HCT116 (cell line): ENCODE measurements around the gene CALU. TPM values are rescaled to one million over a fixed set of nuclear protein-coding genes. Genes with fewer than 3 reads are reported as not detected.
A peak's percentile ranks its signal among the peaks of the same experiment; 100 is the strongest.

Experiments
- ATAC-seq: fragments of 200-7000 bp; cut with Tn5 transposase; 2 replicates; pipeline ENCODE4 v1.9.1; 2020; ENCODE audit warnings: mild to moderate bottlenecking, moderate library complexity
- BruUV-seq: library from RNA; stranded (reverse); fragments of 400-500 nt; replicated peaks from 2 replicates; lab custom pipeline; 2021; lab: Mats Ljungman, UMichigan
- CTCF ChIA-PET: fragments of 300-600 bp; sonication (Branson Sonifier 250); formaldehyde crosslinking; loops from one replicate; lab custom pipeline; 2021; ENCODE audit warnings: antibody characterized with exemption; lab: Charles Lee
- POLR2A ChIA-PET: fragments of 300-600, 350-600 bp; sonication (Branson Sonifier 250); formaldehyde crosslinking; loops from one replicate; lab custom pipeline; 2021; ENCODE audit warnings: antibody characterized with exemption; lab: Charles Lee
- RAD21 ChIA-PET, 2 experiments: fragments of 300-600 bp; sonication (Branson Sonifier 250); formaldehyde crosslinking; loops; one replicate each; lab custom pipeline; 2023; ENCODE audit warnings: low total read pairs in 2 of 2; ENCODE audit not compliant: uncharacterized antibody in 2 of 2, unreplicated experiment in 2 of 2, low non-redundant PET in 1 of 2; lab: Charles Lee
- DNase-seq: peaks from one replicate; pipeline ENCODE4 v3.0.0-alpha.2; 2010; ENCODE audit warnings: low read depth, low spot score
- H2AFZ ChIP-seq: fragments of 200-600 bp; shearing (Covaris generic), sonication (generic); 2 replicates; pipeline ENCODE4 v1.6.1; 2017; ENCODE audit warnings: low read depth, mixed run types, mixed read lengths, antibody characterized with exemption, low read length; ENCODE audit not compliant: poor library complexity, severe bottlenecking
- H3K27ac ChIP-seq: 2 replicates; pipeline ENCODE4 v1.5.1; 2012; ENCODE audit warnings: low read depth, low read length
- H3K27me3 ChIP-seq: fragments of 200-600 bp; sonication (generic); 2 replicates; pipeline ENCODE4 v1.6.1; 2016; ENCODE audit warnings: mixed run types, low read length, mixed read lengths; ENCODE audit not compliant: insufficient read depth
- H3K36me3 ChIP-seq, 2 experiments: fragments of 200-500 bp in 1 of 2; fragments of 200-600 bp in 1 of 2; sonication (Bioruptor generic) in 1 of 2; sonication (generic) in 1 of 2; 2 replicates each; pipeline versions ENCODE4 v1.5.1 to v1.6.1; 2014 to 2016; ENCODE audit warnings: low read length in 2 of 2, inconsistent platforms in 1 of 2, mixed read lengths in 1 of 2, mixed run types in 1 of 2; ENCODE audit not compliant: insufficient read depth in 2 of 2, control insufficient read depth in 1 of 2
- H3K4me1 ChIP-seq, 2 experiments: fragments of 200-600 bp in 1 of 2; sonication (generic) in 1 of 2; 2 replicates each; pipeline versions ENCODE4 v1.5.1 to v1.6.1; 2012 to 2017; ENCODE audit warnings: low read length in 2 of 2, inconsistent platforms in 1 of 2, mild to moderate bottlenecking in 1 of 2, mixed read lengths in 1 of 2, mixed run types in 1 of 2, moderate library complexity in 1 of 2; ENCODE audit not compliant: insufficient read depth in 2 of 2, control insufficient read depth in 1 of 2
- H3K4me2 ChIP-seq: fragments of 200-600 bp; sonication (generic); 2 replicates; pipeline ENCODE4 v1.6.1; 2017; ENCODE audit warnings: mixed run types, low read length, mixed read lengths
- H3K4me3 ChIP-seq, 2 experiments: fragments of 200-600 bp in 1 of 2; sonication (generic) in 1 of 2; replicated peaks in 1 of 2; 2 replicates each; pipeline ENCODE4 v1.5.1; 2011 to 2016; ENCODE audit warnings: low read length in 2 of 2, control low read depth in 1 of 2, low read depth in 1 of 2, mild to moderate bottlenecking in 1 of 2, mixed read lengths in 1 of 2, mixed run types in 1 of 2
- H3K79me2 ChIP-seq: fragments of 200-600 bp; sonication (generic); 2 replicates; pipeline ENCODE4 v1.6.1; 2017; ENCODE audit warnings: mild to moderate bottlenecking, mixed run types, low read length, moderate library complexity, mixed read lengths; ENCODE audit not compliant: insufficient read depth
- H3K9ac ChIP-seq: fragments of 200-600 bp; sonication (generic); 2 replicates; pipeline ENCODE4 v1.6.1; 2016; ENCODE audit warnings: low read length, mixed read lengths
- H3K9me2 ChIP-seq: fragments of 200-600 bp; sonication (generic), shearing (Covaris generic); 2 replicates; pipeline ENCODE4 v1.6.1; 2017; ENCODE audit warnings: mixed run types, mild to moderate bottlenecking, moderate library complexity; ENCODE audit not compliant: insufficient read depth
- H3K9me3 ChIP-seq, 2 experiments: fragments of 200-500 bp in 1 of 2; fragments of 200-600 bp in 1 of 2; sonication (Bioruptor generic) in 1 of 2; sonication (generic) in 1 of 2; 2 replicates each; pipeline ENCODE4 v1.6.1; 2014 to 2017; ENCODE audit warnings: low read length in 2 of 2, mixed read lengths in 2 of 2, inconsistent platforms in 1 of 2, low read depth in 1 of 2, mild to moderate bottlenecking in 1 of 2, mixed run types in 1 of 2, moderate library complexity in 1 of 2; ENCODE audit not compliant: control insufficient read depth in 1 of 2, insufficient read depth in 1 of 2
- H4K20me1 ChIP-seq: fragments of 200-600 bp; sonication (generic), shearing (Covaris generic); 2 replicates; pipeline ENCODE4 v1.6.1; 2017; ENCODE audit warnings: mixed run types, mild to moderate bottlenecking, moderate library complexity; ENCODE audit not compliant: insufficient read depth
- CEBPB ChIP-seq: IDR thresholded peaks from 2 replicates; pipeline ENCODE4 v1.6.1; 2012; ENCODE audit warnings: low read depth
- CTCF ChIP-seq, 3 experiments: fragments of 200-600 bp in 1 of 3; sonication (generic) in 1 of 3; IDR thresholded peaks in 2 of 3; conservative IDR thresholded peaks in 1 of 3; 2 replicates each; pipeline ENCODE4 v1.5.1; 2012 to 2017; ENCODE audit warnings: low read depth in 2 of 3, low read length in 2 of 3, antibody characterized with exemption in 1 of 3, borderline replicate concordance in 1 of 3, control low read depth in 1 of 3, mild to moderate bottlenecking in 1 of 3, mixed read lengths in 1 of 3, mixed run types in 1 of 3, moderate library complexity in 1 of 3; ENCODE audit not compliant: insufficient read depth in 1 of 3
- EGR1 ChIP-seq: IDR thresholded peaks from 2 replicates; pipeline ENCODE4 v1.6.1; 2012; ENCODE audit warnings: low read depth
- ELF1 ChIP-seq: IDR thresholded peaks from 2 replicates; pipeline ENCODE4 v1.6.1; 2012; ENCODE audit warnings: low read depth, borderline replicate concordance
- JUND ChIP-seq: IDR thresholded peaks from 2 replicates; pipeline ENCODE4 v1.6.1; 2012
- POLR2A ChIP-seq: IDR thresholded peaks from 2 replicates; pipeline ENCODE4 v1.7.0; 2011; ENCODE audit warnings: borderline replicate concordance; ENCODE audit not compliant: insufficient read depth, insufficient read length; ENCODE audit errors: extremely low read depth
- RAD21 ChIP-seq: IDR thresholded peaks from 2 replicates; pipeline ENCODE4 v1.6.1; 2012; ENCODE audit warnings: low read depth, mild to moderate bottlenecking
- REST ChIP-seq: IDR thresholded peaks from 2 replicates; pipeline ENCODE4 v1.6.1; 2012; ENCODE audit warnings: low read depth
- SIN3A ChIP-seq: IDR thresholded peaks from 2 replicates; pipeline ENCODE4 v1.6.1; 2012; ENCODE audit warnings: low read depth
- SRF ChIP-seq: IDR thresholded peaks from 2 replicates; pipeline ENCODE4 v1.6.1; 2012; ENCODE audit warnings: low read depth
- TCF7L2 ChIP-seq: IDR thresholded peaks from 2 replicates; pipeline ENCODE4 v1.7.0; 2011; ENCODE audit warnings: borderline replicate concordance, inconsistent platforms; ENCODE audit not compliant: insufficient read depth, insufficient read length; ENCODE audit errors: extremely low read depth
- ZBTB33 ChIP-seq: IDR thresholded peaks from 2 replicates; pipeline ENCODE4 v1.6.1; 2011; ENCODE audit warnings: mild to moderate bottlenecking, low read length, moderate library complexity; ENCODE audit not compliant: insufficient replicate concordance; ENCODE audit errors: extremely low read depth
- ZFX ChIP-seq: fragments of 450-650 bp; IDR thresholded peaks from 2 replicates; pipeline ENCODE4 v1.6.1; 2017
- intact Hi-C: fragments of 100-400 bp; cut with micrococcal nuclease; formaldehyde crosslinking; loops from 2 replicates; pipeline ENCODE4 v1.10.0; 2022
- total RNA-seq: library from RNA; stranded (reverse); gene quantifications from one replicate; pipeline ENCODE4 v1.2.1, GENCODE V29; 2021; ENCODE audit not compliant: unreplicated experiment

Gene CALU
- total RNA-seq, 1 experiment from 2014 or later = 106 TPM

- ChIA-PET POLR2A (no interaction called here), RAD21 (no interaction called here), CTCF (no interaction called here)
- Histone ChIP-seq H3K4me1 (peaks cover 0 to 12% of the 10 kb centered on the region in 2 experiments; a peak in 2 of 4 replicates), H3K27ac (no peak overlapping the region), H3K4me3 (no peak overlapping the region), H3K4me2 (no peak overlapping the region), H4K20me1 (no peaks in the 10 kb centered on the region), H3K79me2 (no peaks in the 10 kb centered on the region), H2AFZ (no peak overlapping the region), H3K9ac (no peak overlapping the region), H3K9me3 (no peaks in the 10 kb centered on the region), H3K27me3 (no peaks in the 10 kb centered on the region), H3K36me3 (no peaks in the 10 kb centered on the region), H3K9me2 (no peaks in the 10 kb centered on the region)
- no peak for TF ChIP-seq ELF1
- DNase-seq (no peak), ATAC-seq (0 out of 2 replicates have a peak, but pooled peaks have one; percentile 42)
- intact Hi-C loops = no loop called here
- BruUV-seq = no TSS peak
Measured at GRCh38 chr7:128732521-128733277, 6.5 kb upstream of the CALU start.

- no peaks in the 10 kb centered on the region for H3K79me2 ChIP-seq
- ATAC-seq (no peak), DNase-seq (no peak)
- H4K20me1 ChIP-seq = no peaks in the 10 kb centered on the region
- H3K9me2 ChIP-seq = no peaks in the 10 kb centered on the region
- POLR2A ChIA-PET = no interaction called here
- H2AFZ ChIP-seq = no peak overlapping the region
- BruUV-seq = no TSS peak
- no peak overlapping the region for H3K27ac ChIP-seq
- no peaks in the 10 kb centered on the region for H3K27me3 ChIP-seq
- H3K4me2 ChIP-seq = no peak overlapping the region
- CTCF ChIA-PET = no interaction called here
- intact Hi-C loops = no loop called here
- no peaks in the 10 kb centered on the region for H3K36me3 ChIP-seq
- RAD21 ChIA-PET = no interaction called here
- H3K4me3 ChIP-seq = no peak overlapping the region
- H3K9me3 ChIP-seq = no peaks in the 10 kb centered on the region
- peaks cover under 1 to 18% of the 10 kb centered on the region in 2 experiments for H3K4me1 ChIP-seq
- H3K9ac ChIP-seq = no peak overlapping the region
- no peak for TF ChIP-seq ZBTB33
- no peak for TF ChIP-seq RAD21
- TF ChIP-seq SIN3A = no peak
- TF ChIP-seq SRF = no peak
- no peak for TF ChIP-seq POLR2A
- no peak for TF ChIP-seq TCF7L2
- TF ChIP-seq CTCF (IDR thresholded peaks at IDR 0.05 in 2 of 3, conservative IDR thresholded peaks at IDR 0.05 in 1 of 3; ENCODE audit: borderline replicate concordance in 1 of 3, insufficient read depth in 1 of 3, low read depth in 2 of 3, low read length in 2 of 3) = no peak
- no peak for TF ChIP-seq ZFX
- TF ChIP-seq REST = no peak
- TF ChIP-seq JUND = no peak
- no peak for TF ChIP-seq EGR1
- no peak for TF ChIP-seq CEBPB
Measured at GRCh38 chr7:128733278-128733645, 5.9 kb upstream of the CALU start.
